ENCODE measurements around the gene CBFA2T3.

DNA sequence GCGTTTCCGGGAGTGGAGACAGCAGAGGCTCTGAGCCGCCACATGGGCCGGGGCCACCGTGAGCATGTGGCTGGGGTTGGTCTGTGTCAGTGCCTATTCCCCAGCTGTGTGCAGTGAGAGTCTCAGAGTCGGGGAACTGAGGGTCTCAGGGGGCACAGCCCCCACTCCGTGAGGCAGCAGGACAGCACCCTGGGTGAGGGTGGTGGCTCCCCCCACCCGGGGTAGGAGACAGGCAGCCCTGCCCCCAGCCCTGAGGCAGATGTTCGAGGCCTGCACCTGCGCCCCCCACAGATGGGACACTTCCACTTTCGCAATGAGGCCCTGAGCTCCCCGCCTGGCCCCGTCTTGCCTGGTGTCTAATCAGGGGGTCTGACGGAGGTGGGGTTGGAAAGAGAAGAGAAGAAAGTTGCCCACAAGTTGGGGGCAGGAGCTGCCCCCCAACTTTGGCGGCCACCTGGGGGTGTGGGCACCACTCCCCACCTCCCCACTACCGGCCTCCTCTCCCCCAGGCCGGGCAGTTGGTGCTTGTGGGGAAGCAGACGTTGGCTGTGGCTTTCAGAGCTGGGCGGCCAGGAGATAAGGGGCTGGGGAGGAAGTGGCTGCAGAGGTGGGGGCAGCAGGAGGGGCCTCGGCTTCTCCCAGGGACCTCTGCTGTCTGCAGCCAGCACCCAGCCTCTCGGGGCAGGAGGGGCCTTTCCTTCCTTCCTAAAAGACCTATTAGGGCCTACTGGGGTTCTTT lies 1.8 kb upstream of the CBFA2T3 start:
- TF ChIP-seq KDM4B (CRISPR knock-in tag; IDR thresholded peaks at IDR 0.05) (no peak), KDM3A (CRISPR knock-in tag; IDR thresholded peaks at IDR 0.05; ENCODE audit: low read depth) (no peak), CREB3 (CRISPR knock-in tag; IDR thresholded peaks at IDR 0.05) (no peak), ZBTB42 (CRISPR knock-in tag; IDR thresholded peaks at IDR 0.05) (no peak), RARA (CRISPR knock-in tag; IDR thresholded peaks at IDR 0.05) (no peak), POLR2A (IDR thresholded peaks at IDR 0.05; ENCODE audit: insufficient read depth in 1 of 2, low read depth in 2 of 2, low read length in 2 of 2) (no peak), TBP (CRISPR knock-in tag; IDR thresholded peaks at IDR 0.05) (no peak), RARG (CRISPR knock-in tag; IDR thresholded peaks at IDR 0.05; ENCODE audit: low read depth) (no peak), CTCF (CRISPR knock-in tag; IDR thresholded peaks at IDR 0.05) (no peak)

Measured in HepG2 (cell line).